GM13977 (cell line): ENCODE data around the gene MAN1C1.

Experiments
- DNase-seq: peaks from one replicate; pipeline ENCODE4 v3.0.0; 2012; ENCODE audit warnings: low spot score
- CTCF ChIP-seq: IDR thresholded peaks from 2 replicates; pipeline ENCODE4 v1.5.1; 2012; ENCODE audit warnings: mild to moderate bottlenecking, control low read depth; ENCODE audit not compliant: insufficient read depth; ENCODE audit errors: extremely low read depth, missing control alignments
- in situ Hi-C: fragments of 300-500 bp; cut with MboI; formaldehyde crosslinking; loops from one replicate; pipeline ENCODE4 v1.12.0; 2022; ENCODE audit warnings: low sequenced_read_pairs, low pct_unique_long_range_greater_than_20kb, mixed read lengths, inconsistent platforms; ENCODE audit not compliant: unreplicated experiment

MAN1C1 gene

GRCh38 chr1:25575191-25575590 is 41.4 kb upstream of the MAN1C1 start:
- in situ Hi-C loops: no loop called here
- no peak for DNase-seq
- no peak for TF ChIP-seq CTCF

- no peak for DNase-seq
- in situ Hi-C loops: no loop called here
- TF ChIP-seq CTCF: no peak
Observed at GRCh38 chr1:25576459-25577133, 40.0 kb upstream of the MAN1C1 start.

GRCh38 chr1:25577134-25577920 is 39.3 kb upstream of the MAN1C1 start:
- no peak for TF ChIP-seq CTCF
- in situ Hi-C loops: no loop called here
- no peak for DNase-seq

GRCh38 chr1:25579292-25580252 is 37.0 kb upstream of the MAN1C1 start:
- TF ChIP-seq CTCF: no peak
- in situ Hi-C loops: no loop called here
- no peak for DNase-seq

GRCh38 chr1:25580927-25581326 is 35.7 kb upstream of the MAN1C1 start:
- in situ Hi-C loops: no loop called here

More at GRCh38 chr1:25580927-25581326, 35.7 kb upstream of the MAN1C1 start:
- no peak for DNase-seq
- no peak for TF ChIP-seq CTCF
